CD4-positive, alpha-beta T cell (primary cell): ENCODE measurements around the gene AGRN. TPM values are rescaled to one million over a fixed set of nuclear protein-coding genes. Genes with fewer than 3 reads are reported as not detected.
A peak's percentile ranks its signal among the peaks of the same experiment; 100 is the strongest.

ENCODE experiments used
- ATAC-seq: fragments of 200-7000 bp; cut with Tn5 transposase; one replicate; pipeline ENCODE4 v1.10.0; 2022; ENCODE audit warnings: mild to moderate bottlenecking; ENCODE audit not compliant: poor library complexity
- CTCF ChIA-PET: fragments of 350-600 bp; sonication (Branson Sonifier 250); formaldehyde crosslinking; loops from one replicate; lab custom pipeline; 2021; ENCODE audit warnings: antibody characterized with exemption, inconsistent platforms; lab: Charles Lee
- POLR2A ChIA-PET: fragments of 350-600 bp; sonication (Branson Sonifier 250); formaldehyde crosslinking; loops from one replicate; lab custom pipeline; 2021; ENCODE audit warnings: antibody characterized with exemption, inconsistent platforms; lab: Charles Lee
- DNase-seq, 14 experiments: peaks; one replicate each; pipeline ENCODE4 v3.0.0-alpha.2; 2013 to 2020; ENCODE audit warnings: mixed read lengths in 2 of 14
- H3K27ac ChIP-seq, 2 donors: one replicate each; pipeline versions ENCODE4 v1.5.1 to v1.7.0; 2013; ENCODE audit warnings: low read length in 2 of 2, low read depth in 1 of 2, mild to moderate bottlenecking in 1 of 2
- H3K27me3 ChIP-seq, 2 experiments: 1 replicate in 1 of 2; 2 replicates in 1 of 2; pipeline versions ENCODE4 v1.6.1 to v1.7.0; 2013; ENCODE audit warnings: low read length in 2 of 2, control low read depth in 1 of 2, mild to moderate bottlenecking in 1 of 2, moderate library complexity in 1 of 2; ENCODE audit not compliant: insufficient read depth in 2 of 2, control insufficient read depth in 1 of 2
- H3K36me3 ChIP-seq: one replicate; pipeline ENCODE4 v1.6.1; 2013; ENCODE audit warnings: low read length, control low read depth; ENCODE audit not compliant: insufficient read depth
- H3K4me1 ChIP-seq: one replicate; pipeline ENCODE4 v1.6.1; 2013; ENCODE audit warnings: low read length, control low read depth; ENCODE audit not compliant: insufficient read depth
- H3K4me3 ChIP-seq: one replicate; pipeline ENCODE4 v1.5.1; 2013; ENCODE audit warnings: mild to moderate bottlenecking, low read length, moderate library complexity
- H3K9me3 ChIP-seq, 2 experiments: 1 replicate in 1 of 2; 2 replicates in 1 of 2; pipeline versions ENCODE4 v1.6.1 to v1.7.0; 2013; ENCODE audit warnings: low read length in 2 of 2, mild to moderate bottlenecking in 2 of 2, control low read depth in 1 of 2, moderate library complexity in 1 of 2; ENCODE audit not compliant: control insufficient read depth in 1 of 2, insufficient read depth in 1 of 2
- H3K27ac Mint-ChIP-seq: one replicate; pipeline ENCODE4 v1.8.0; 2020; ENCODE audit warnings: mixed read lengths
- H3K27me3 Mint-ChIP-seq: one replicate; pipeline ENCODE4 v1.8.0; 2021; ENCODE audit warnings: mixed read lengths
- H3K36me3 Mint-ChIP-seq: one replicate; pipeline ENCODE4 v1.8.0; 2021; ENCODE audit warnings: low read depth, mixed read lengths
- H3K4me1 Mint-ChIP-seq: one replicate; pipeline ENCODE4 v1.8.0; 2021; ENCODE audit warnings: low read depth, mixed read lengths
- H3K4me3 Mint-ChIP-seq: one replicate; pipeline ENCODE4 v1.8.0; 2020; ENCODE audit warnings: mild to moderate bottlenecking, mixed read lengths
- H3K9me3 Mint-ChIP-seq: one replicate; pipeline ENCODE4 v1.8.0; 2020; ENCODE audit warnings: mixed read lengths
- intact Hi-C, 2 experiments: fragments of 100-400 bp; cut with DNase I in 1 of 2; cut with micrococcal nuclease in 1 of 2; formaldehyde crosslinking; loops; one replicate each; pipeline versions ENCODE4 v1.15.1 to v1.9.0; 2023 to 2025; cut with DNase I, micrococcal nuclease
- total RNA-seq, 174 experiments: library from RNA in 2 of 174; stranded (reverse) in 2 of 174; gene quantifications; one replicate each; pipeline ENCODE4 v1.2.3 and lab custom pipeline; 2021 to 2026
- TF ChIP-seq, protein P1 (sequence below): fragments of 200-600 bp; IDR thresholded peaks from one replicate; pipeline ENCODE4 v1.8.0; 2022; ENCODE audit warnings: antibody characterized with exemption, mild to moderate bottlenecking

AGRN gene
- total RNA-seq, 2 experiments from 2014 or later = 1.5 to 2.0 TPM

DNA sequence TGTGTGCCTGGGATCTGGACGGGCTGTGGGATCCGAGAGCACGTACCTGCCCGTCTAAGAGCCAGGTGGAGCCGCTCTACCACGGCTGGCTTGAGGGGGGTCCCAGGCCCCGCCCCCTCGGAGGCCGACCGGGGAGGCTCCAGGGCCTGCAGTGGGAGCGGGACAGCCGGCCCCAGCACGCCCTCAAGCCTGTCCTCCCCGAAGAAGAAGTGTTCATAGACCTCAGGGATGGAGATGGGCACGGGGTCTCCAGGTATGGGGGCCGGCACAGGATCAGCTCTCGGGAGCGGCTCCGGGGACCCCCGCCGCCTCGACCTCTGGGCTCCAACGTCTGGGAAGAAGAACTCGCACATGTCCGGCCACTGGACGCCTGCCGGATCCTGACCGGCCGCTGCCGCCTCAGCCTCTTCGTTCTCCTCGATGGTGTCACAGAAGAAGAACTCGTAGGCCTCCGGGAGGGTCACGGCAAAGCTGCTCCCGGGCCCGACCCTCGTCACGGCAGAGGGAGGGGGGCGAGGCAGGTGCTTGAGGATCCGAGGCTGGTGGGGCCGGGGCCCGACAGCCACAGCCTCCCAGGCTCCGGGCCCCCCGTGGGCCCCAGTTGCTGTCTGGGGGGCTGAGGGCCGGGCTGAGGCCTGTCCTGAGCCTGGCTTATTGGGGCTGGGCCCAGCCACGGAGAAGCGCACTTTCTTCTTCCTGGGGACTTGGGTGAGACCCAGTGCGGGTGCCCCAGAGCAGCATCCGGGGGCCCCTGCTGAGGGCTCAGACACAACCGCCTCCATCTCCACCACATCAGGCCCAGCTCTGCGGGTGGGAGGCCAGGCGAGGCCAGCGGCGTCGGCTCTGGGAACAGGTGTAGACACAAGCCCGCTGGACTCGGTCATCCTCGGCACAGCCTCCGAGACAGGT lies 40.8 kb upstream of the AGRN start:
- POLR2A ChIA-PET = no interaction called here
- Mint-ChIP-seq H3K9me3 (no peaks in the 10 kb centered on the region), H3K36me3 (no peaks in the 10 kb centered on the region), H3K4me1 (peaks cover 7% of the 10 kb centered on the region), H3K27me3 (peaks cover 16% of the 10 kb centered on the region), H3K27ac (no peak overlapping the region), H3K4me3 (no peak overlapping the region)
- TF ChIP-seq, protein P1, sequence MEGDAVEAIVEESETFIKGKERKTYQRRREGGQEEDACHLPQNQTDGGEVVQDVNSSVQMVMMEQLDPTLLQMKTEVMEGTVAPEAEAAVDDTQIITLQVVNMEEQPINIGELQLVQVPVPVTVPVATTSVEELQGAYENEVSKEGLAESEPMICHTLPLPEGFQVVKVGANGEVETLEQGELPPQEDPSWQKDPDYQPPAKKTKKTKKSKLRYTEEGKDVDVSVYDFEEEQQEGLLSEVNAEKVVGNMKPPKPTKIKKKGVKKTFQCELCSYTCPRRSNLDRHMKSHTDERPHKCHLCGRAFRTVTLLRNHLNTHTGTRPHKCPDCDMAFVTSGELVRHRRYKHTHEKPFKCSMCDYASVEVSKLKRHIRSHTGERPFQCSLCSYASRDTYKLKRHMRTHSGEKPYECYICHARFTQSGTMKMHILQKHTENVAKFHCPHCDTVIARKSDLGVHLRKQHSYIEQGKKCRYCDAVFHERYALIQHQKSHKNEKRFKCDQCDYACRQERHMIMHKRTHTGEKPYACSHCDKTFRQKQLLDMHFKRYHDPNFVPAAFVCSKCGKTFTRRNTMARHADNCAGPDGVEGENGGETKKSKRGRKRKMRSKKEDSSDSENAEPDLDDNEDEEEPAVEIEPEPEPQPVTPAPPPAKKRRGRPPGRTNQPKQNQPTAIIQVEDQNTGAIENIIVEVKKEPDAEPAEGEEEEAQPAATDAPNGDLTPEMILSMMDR = no peak
- Histone ChIP-seq H3K27ac (no peak overlapping the region), H3K4me3 (no peak overlapping the region), H3K27me3 (peaks cover 7 to 12% of the 10 kb centered on the region in 2 experiments), H3K36me3 (no peaks in the 10 kb centered on the region), H3K9me3 (peaks cover 0 to 7% of the 10 kb centered on the region in 2 experiments), H3K4me1 (peaks cover 11% of the 10 kb centered on the region)
- CTCF ChIA-PET = no interaction called here
- ATAC-seq (no peak), DNase-seq (peak in 1 of 14 experiments; percentile 39)
- intact Hi-C loops = no loop called here

DNA sequence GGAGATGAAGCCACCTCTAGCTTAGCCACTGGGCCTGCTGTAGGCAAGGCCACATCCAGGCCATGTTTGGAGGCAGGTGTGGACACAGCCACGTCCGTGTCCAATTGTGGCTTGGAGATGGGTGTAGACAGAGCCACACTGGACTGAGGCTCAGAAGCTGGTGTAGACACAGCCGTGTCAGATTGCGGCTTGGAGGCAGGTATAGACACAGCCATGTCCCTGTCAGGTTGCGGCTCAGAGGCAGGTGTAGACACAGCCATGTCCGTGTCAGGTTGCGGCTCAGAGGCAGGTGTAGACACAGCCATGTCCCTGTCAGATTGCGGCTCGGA lies 40.2 kb upstream of the AGRN start:
- H3K27ac Mint-ChIP-seq = no peak overlapping the region
- POLR2A ChIA-PET = no interaction called here
- peaks cover 7 to 12% of the 10 kb centered on the region in 2 experiments for H3K27me3 ChIP-seq
- no peak overlapping the region for H3K4me3 Mint-ChIP-seq
- no peaks in the 10 kb centered on the region for H3K9me3 Mint-ChIP-seq
- no peak overlapping the region for H3K27ac ChIP-seq
- DNase-seq (peak in 1 of 14 experiments; percentile 27), ATAC-seq (no peak)
- peaks cover 7% of the 10 kb centered on the region for H3K4me1 Mint-ChIP-seq
- H3K27me3 Mint-ChIP-seq = peaks cover 16% of the 10 kb centered on the region
- intact Hi-C loops = loop anchor here in 1 of 2 experiments (5.0 kb wide), 1 partner anchor 313 kb away; no protein-coding TSS in a partner anchor
- TF ChIP-seq, protein P1 = no peak
- CTCF ChIA-PET = no interaction called here
- peaks cover 0 to 7% of the 10 kb centered on the region in 2 experiments for H3K9me3 ChIP-seq
- H3K4me1 ChIP-seq = peaks cover 14% of the 10 kb centered on the region
- H3K36me3 ChIP-seq = no peaks in the 10 kb centered on the region
- no peak overlapping the region for H3K4me3 ChIP-seq
- H3K36me3 Mint-ChIP-seq = no peaks in the 10 kb centered on the region

DNA sequence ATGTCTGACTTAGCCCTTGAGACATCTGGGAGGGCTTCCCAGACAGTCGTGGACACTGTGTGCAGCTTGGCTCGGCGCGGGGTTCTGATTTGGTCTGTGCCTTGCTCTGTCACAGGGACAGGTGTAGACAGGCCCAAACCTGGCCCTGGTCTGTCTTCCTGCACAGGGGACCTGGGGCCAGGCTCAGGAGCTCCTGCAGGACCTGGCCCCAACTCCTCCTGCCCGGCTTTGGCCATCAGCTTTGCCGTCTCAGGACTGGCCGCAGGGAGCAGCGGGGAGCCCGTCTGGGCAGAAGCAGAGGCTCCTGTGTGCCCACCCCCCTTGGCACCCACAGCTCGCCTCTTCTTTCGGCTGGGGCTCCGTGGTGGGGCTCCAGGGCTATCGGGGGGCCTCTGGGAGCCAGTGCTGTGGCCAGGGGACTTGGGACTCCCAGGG lies 39.8 kb upstream of the AGRN start:
- no peak overlapping the region for H3K4me3 ChIP-seq
- no peaks in the 10 kb centered on the region for H3K36me3 Mint-ChIP-seq
- no peak overlapping the region for H3K27ac Mint-ChIP-seq
- no peaks in the 10 kb centered on the region for H3K36me3 ChIP-seq
- intact Hi-C loops = loop anchor here in 1 of 2 experiments (5.0 kb wide), 1 partner anchor 312 kb away; no protein-coding TSS in a partner anchor
- H3K4me1 ChIP-seq = peaks cover 14% of the 10 kb centered on the region
- H3K27me3 Mint-ChIP-seq = peaks cover 19% of the 10 kb centered on the region
- ATAC-seq (no peak), DNase-seq (peak in 1 of 14 experiments; percentile 18)
- ChIA-PET CTCF (no interaction called here), POLR2A (interaction anchor here (1.0 kb wide), 1 partner anchor 22 kb away, joined by 3 read pairs; no protein-coding TSS in a partner anchor)
- H3K4me3 Mint-ChIP-seq = no peak overlapping the region
- H3K27ac ChIP-seq = no peak overlapping the region
- peaks cover 7% of the 10 kb centered on the region for H3K4me1 Mint-ChIP-seq
- TF ChIP-seq, protein P1 = no peak
- peaks cover 6 to 15% of the 10 kb centered on the region in 2 experiments for H3K27me3 ChIP-seq
- H3K9me3 Mint-ChIP-seq = no peaks in the 10 kb centered on the region
- peaks cover 0 to 7% of the 10 kb centered on the region in 2 experiments for H3K9me3 ChIP-seq
